K562 (cell line): ENCODE measurements around the gene APLF.
"Not testable (repeated sequence)": the region's sequence is repeated elsewhere in the genome, so short reads cannot be mapped to it uniquely, and the experiment has no call there.

Source experiments
- BACH1 ChIP-seq: fragments of 200-800 bp; sonication (Bioruptor generic); IDR thresholded peaks from 2 replicates; pipeline ENCODE4 v1.6.1; 2016; ENCODE audit warnings: missing genetic modification characterization, missing compliant biosample characterization
- MCM3 ChIP-seq: fragments of 450-650 bp; IDR thresholded peaks from 2 replicates; pipeline ENCODE4 v1.6.1; 2016
- PPARD ChIP-seq: fragments of 250-450 bp; sonication (Bioruptor Pico); IDR thresholded peaks from 2 replicates; pipeline ENCODE4 v1.8.0; 2022; ENCODE audit warnings: inconsistent platforms, mild to moderate bottlenecking, moderate library complexity
- TF ChIP-seq, protein P1 (sequence below), 3 experiments: IDR thresholded peaks in 2 of 3; conservative IDR thresholded peaks in 1 of 3; 2 replicates each; pipeline ENCODE4 v1.5.1; 2011 to 2012; ENCODE audit warnings: low read length in 3 of 3, mild to moderate bottlenecking in 3 of 3, control low read depth in 2 of 3, improper control_type of control experiment in 1 of 3, inconsistent platforms in 1 of 3, low read depth in 1 of 3, mixed read lengths in 1 of 3, moderate library complexity in 1 of 3; ENCODE audit not compliant: insufficient read depth in 2 of 3

DNA sequence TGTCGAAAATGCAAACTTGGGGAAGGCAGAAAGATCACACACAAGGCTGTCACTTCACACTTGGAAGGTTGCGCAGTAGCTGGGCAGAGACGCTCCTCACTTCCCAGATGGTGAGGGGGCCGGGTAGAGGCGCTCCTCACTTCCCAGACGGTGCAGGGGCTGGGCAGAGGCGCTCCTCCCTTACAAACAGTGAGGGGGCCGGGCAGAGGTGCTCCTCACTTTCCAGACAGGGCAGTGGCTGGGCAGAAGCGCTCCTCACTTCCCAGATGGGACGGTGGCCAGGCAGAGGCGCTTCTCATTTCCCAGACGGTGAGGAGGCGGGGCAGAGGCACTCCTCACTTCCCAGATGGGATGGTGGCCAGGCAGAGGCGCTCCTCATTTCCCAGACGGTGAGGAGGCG, 59.6 kb downstream of the APLF start:
- TF ChIP-seq, protein P1, sequence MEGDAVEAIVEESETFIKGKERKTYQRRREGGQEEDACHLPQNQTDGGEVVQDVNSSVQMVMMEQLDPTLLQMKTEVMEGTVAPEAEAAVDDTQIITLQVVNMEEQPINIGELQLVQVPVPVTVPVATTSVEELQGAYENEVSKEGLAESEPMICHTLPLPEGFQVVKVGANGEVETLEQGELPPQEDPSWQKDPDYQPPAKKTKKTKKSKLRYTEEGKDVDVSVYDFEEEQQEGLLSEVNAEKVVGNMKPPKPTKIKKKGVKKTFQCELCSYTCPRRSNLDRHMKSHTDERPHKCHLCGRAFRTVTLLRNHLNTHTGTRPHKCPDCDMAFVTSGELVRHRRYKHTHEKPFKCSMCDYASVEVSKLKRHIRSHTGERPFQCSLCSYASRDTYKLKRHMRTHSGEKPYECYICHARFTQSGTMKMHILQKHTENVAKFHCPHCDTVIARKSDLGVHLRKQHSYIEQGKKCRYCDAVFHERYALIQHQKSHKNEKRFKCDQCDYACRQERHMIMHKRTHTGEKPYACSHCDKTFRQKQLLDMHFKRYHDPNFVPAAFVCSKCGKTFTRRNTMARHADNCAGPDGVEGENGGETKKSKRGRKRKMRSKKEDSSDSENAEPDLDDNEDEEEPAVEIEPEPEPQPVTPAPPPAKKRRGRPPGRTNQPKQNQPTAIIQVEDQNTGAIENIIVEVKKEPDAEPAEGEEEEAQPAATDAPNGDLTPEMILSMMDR (IDR thresholded peaks at IDR 0.05 in 2 of 3, conservative IDR thresholded peaks at IDR 0.05 in 1 of 3; ENCODE audit: insufficient read depth in 2 of 3, low read depth in 1 of 3, low read length in 3 of 3): not testable (repeated sequence)
- TF ChIP-seq BACH1 (tag); MCM3; PPARD (CRISPR knock-in tag): not testable (repeated sequence)
